Measurements from ENCODE around the gene RPS6KA2.

The RPS6KA2 gene

DNA sequence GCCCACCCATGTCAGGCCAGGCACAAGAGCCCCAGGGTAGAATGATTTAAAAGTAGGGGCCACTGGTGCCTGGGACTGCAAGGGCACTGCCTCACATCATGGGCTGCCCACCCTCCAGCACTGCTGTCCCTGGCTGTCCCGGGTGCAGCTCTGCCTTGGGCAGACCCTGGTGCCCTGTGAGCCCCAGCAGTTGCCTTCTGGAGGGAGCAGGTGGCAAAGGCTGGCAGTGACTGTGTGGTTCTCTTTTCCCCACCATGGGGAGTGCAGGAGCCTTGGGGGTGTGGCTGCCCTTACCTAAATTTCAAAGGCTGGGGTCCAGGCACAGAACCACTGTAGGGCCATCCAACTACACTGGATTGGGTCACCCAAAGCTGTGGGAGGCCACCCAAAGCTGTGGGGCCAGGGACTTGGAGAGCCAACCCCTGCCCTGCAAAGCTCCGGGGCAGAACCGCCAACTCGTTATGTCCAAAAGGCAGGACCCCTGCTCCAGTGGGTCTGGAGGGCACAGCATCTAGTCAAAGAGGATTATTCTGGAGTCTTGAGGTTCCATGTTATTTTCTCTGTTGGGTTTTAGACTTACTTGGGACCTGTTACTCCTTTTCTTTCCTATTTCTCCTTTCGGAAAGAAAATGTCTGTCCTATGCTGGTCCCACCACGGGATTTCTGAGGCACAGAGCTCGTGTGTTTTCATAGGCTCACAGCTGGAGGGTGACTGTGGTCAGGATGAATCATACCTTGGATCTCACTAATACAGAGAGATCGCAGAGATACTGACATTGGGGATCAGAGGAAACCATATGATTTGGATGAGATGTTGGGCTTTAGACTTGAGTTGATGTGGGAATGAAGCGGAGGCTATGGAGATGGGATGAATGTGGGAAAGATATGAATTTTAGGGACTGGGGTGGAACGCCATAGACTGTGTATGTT is 105.9 kb downstream of the RPS6KA2 start:
- DNase-seq: no peak

- no peak for DNase-seq
Measured at GRCh38 chr6:166516251-166516884, 110.7 kb downstream of the RPS6KA2 start.

- DNase-seq: no peak
Measured at GRCh38 chr6:166515072-166515810, 111.8 kb downstream of the RPS6KA2 start.

- no peak for DNase-seq
Measured at GRCh38 chr6:166514196-166514595, 112.9 kb downstream of the RPS6KA2 start.

DNA sequence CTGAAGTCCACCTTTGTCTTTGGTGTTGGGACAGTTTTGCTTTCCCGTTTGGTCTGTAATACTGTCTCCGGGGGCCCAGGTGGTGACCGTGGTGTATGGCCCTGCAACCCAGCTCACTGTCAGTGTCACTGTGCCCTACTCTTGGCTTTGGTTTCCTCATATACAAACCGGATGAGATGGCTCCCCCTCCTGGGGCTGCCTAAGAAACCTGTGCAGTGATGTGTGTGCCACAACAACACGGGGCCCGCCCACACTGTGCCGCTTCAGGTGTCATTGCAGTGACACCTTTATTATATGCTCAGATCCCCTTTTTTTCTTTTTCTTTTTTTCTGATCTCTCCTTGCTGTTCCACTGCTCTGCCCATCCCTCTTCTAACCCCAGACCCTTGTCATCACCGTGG is 114.5 kb downstream of the RPS6KA2 start:
- peak; percentile 55 for DNase-seq

DNA sequence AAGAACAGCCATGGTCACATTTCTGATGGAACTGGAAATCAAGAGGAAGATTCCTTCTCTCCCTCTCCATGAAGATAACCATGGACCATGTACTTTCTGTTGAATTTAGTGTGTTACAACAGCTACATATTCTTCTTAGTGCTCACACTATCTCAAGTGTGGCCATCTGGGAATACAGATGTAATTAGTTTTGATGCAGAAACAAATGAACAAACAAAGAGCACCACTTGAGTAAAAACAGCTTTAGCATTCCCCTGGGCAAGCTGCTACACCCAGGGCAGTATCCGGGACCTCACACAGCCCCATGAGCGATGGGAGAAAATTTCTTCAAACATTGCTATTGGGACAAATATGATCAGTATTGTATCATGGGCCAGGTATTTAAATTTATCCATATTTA is 115.7 kb downstream of the RPS6KA2 start:
- no peak for DNase-seq

GRCh38 chr6:166509193-166509592 is 117.9 kb downstream of the RPS6KA2 start:
- no peak for DNase-seq

- DNase-seq: no peak
Measured at GRCh38 chr6:166508726-166509125, 118.3 kb downstream of the RPS6KA2 start.

DNA sequence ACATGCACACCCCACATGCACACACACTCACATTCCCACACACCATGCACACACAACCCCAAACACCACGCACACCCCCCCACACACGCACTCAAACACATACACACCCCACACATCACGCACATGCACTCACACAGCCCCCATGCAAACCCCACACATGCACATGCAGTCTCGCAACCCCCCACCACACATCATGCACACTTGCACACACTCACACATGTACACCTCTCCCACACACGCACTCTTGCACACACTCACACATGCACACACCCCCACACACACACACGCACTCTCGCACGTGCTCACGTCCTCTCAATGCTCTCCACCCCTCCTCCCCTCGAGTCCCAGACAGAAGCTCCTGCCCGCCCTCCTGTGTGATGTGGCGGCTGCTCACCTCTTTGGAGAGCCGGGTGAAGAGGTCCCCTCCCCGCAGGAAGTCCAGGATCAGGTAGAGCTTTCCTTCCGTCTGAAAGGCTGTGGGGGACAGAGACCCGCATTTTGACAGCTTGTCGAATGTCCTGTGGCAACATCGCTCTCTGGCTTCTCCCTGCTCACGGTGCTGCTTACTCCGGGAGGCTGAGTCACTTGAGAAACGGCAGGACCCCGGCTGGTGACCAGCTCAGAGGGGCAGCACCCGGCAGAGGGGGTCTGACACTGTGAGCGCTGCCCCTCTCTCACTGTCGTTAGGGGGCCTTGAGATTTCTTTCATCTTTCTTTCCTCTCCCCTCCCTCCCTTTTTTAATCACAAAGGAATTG is 119.1 kb downstream of the RPS6KA2 start:
- DNase-seq: no peak

DNA sequence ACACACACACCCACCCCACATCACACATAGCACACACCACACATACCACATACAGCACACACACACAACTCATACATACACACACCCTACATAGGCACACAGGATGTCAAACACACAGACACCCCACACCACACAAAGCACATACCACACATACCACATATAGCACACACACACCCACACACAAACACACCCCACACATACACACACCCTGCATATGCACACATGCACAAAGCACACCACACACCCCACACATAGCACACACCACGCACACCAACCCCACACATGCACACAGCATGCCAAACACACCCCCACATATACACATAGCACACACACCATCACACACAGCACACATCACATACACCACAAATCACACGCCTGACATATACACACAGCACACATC is 119.7 kb downstream of the RPS6KA2 start:
- no peak for DNase-seq

DNA sequence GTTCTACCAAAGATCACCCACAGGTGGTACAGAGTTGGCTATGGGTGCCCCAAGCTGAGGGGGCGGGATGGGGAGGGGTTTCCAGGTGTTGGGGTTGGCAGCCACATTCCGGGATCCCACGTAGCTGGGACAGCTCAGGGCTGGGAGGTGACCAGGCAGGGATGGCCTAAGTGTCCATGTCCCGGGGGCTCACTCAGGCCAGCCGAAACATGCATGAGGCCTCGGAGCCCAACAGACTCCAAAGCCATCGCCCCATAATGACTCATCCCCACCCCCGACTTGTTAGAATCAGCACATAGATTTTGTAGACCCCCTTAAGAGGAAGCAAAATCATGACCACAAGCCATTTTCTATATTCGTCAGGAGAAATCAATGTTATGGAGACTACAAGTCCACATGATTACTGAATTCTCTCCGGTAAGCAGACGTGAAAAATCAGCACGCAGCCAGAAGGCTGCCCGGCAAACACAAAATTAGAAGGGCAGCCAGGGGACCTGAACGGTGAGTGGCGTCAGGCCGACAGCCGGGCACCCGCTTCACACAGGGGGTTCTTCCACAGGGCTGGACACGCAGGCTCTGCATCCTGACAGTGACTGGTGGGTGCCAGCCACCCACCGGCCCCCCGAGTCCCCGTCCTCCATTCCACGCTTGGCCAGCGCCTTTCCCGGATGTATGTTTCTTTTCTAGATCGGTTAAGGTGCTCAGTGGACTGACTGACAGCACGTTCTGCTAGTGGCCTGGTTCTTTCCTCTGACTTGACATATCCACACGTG is 121.7 kb downstream of the RPS6KA2 start:
- DNase-seq: no peak

DNA sequence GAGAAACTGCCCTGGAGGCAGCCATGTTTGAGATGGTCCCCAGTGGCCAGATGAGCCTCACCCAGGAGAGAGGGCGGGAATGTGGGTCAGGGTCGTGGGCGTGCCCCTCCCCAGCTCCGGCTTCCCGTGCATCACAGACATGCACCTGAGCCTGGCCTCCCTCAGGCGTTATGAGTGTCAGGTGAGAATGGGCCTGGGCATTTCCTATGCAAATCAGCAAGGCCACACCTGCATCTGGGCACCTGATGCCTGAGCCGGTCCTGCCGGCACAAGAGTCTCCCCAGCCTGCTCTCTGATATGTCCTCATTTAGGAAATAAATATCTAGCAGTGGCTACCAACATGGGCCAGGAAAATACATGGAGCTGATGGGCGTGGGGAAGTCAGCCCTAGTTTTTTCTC is 123.0 kb downstream of the RPS6KA2 start:
- no peak for DNase-seq

GRCh38 chr6:166503167-166503744 is 123.8 kb downstream of the RPS6KA2 start:
- DNase-seq: no peak

GRCh38 chr6:166502453-166502852 is 124.6 kb downstream of the RPS6KA2 start:
- no peak for DNase-seq

DNA sequence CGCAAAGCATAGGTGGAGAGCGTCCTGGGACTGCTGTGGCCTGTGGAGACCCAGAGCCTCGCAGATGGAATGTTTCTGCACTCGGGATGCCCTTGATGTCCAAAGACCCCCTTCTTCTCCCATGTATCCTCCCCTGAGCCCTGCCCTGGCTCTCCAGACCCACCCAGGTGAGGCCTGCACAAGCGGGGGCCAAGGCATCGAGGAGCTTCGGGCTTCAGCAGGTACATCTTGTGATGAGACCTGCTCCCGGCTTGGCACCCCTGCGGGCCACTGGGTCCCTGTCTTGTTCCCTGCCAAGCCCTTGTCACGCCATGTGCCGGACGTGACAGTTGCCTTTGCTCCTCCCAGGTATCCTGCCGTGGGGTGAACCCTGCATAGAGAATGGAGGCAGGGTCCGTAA is 125.8 kb downstream of the RPS6KA2 start:
- no peak for DNase-seq

- DNase-seq: no peak
Measured at GRCh38 chr6:166500246-166500645, 126.8 kb downstream of the RPS6KA2 start.

GRCh38 chr6:166499350-166500163 is 127.5 kb downstream of the RPS6KA2 start:
- DNase-seq: no peak

DNA sequence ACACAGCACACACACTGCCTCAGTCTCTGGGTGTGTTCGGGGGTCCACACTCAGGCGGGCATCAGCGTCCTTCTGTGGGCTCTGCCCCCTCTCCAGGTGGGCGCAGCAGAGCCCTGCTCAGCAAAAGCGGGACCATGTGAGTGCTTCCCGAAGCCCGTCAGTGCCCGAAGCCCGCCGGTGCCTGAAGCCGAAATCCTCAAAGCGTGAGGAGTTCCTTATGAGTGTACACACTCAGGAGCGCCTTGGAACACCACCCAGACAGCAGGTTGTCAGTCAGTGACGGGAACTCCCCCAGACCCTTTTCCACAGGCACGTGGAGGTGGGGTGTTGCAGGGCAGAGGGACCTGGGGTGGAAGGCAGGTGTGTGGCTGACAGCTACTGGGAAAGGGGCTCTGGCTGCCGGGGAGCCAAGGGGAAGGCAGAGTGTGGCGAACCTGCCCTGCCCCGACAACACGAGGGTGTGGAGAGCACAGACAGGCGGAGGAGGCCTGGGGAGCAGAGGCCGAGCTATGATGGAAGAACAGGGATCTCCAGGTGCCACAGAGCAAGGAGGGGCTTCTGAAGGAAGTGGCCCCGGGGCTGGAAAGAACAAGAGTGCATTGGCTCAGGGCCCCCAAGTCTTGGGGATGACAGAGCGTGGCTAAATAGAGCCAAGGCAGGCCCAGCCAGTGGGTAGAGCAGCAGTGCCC is 128.2 kb downstream of the RPS6KA2 start:
- DNase-seq: no peak

GRCh38 chr6:166498228-166498627 is 128.8 kb downstream of the RPS6KA2 start:
- DNase-seq: no peak
